ENCODE measurements around the gene FGF10. TPM values are rescaled to one million over a fixed set of nuclear protein-coding genes. Genes with fewer than 3 reads are reported as not detected.

FGF10 gene
- total RNA-seq, 1 experiment from 2014 or later: not detected

DNA sequence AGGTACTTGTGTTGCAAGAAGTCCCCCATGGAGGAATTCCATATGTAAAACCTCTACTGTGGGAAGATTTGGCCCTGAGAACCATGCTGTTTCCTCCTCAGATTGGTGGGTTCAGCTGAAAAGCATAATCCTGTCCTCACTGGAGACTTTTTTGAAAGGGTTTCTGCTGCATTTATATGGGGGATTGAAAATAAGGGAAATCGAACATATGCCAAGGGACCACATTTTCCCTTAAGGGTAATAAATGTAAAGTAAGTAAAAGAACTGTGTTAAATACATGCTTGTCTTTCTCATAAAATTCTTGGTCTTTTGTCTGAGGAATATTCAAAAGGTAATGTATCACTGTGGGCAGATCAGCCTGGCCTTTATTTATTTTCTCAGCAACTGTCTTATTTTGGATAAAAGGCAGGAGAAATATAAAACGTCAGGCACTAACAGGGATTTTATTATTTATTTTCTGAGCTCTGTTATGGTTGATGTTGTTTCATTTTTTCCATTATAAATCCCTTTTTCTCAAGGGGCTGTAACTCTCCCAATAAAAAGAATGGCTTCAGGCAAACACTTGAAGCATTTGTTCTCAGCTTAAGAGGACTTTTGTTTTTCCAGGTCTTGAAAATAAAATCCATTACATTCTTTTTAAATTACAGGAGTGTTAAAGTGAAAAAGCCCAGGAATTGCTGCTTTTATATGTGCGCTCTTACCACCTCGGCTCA is 131.4 kb downstream of the FGF10 start:
- DNase-seq (ENCODE audit: low read depth): no peak

DNA sequence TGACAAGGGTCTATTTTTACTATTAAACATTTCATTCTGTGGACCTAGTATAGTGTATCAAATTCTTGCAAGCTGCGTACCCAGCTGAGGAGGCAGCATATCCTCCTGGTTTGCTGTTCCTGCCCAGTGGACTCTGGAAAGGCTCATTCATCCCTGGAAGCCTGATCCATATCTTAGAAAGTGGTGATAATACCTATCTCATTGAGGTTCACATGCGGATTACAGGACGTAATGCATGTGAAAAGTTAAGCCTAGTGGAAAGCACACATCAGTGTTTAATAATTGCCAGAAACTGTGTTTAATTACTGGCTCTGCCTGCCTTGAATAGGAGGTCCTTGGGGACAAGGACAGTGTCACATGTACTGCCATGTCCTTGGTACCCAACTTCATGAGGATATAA is 132.0 kb downstream of the FGF10 start:
- no peak for DNase-seq (ENCODE audit: low read depth)
